NCI-H2196 treated with DMSO at 0.1 percent for 48 hours (cell line): ENCODE measurements around the gene STK39.

Experiments used
- DNase-seq: peaks from one replicate; lab custom pipeline; 2025; ENCODE audit not compliant: unreplicated experiment; lab: John Stamatoyannopoulos, UW

Gene STK39

DNA sequence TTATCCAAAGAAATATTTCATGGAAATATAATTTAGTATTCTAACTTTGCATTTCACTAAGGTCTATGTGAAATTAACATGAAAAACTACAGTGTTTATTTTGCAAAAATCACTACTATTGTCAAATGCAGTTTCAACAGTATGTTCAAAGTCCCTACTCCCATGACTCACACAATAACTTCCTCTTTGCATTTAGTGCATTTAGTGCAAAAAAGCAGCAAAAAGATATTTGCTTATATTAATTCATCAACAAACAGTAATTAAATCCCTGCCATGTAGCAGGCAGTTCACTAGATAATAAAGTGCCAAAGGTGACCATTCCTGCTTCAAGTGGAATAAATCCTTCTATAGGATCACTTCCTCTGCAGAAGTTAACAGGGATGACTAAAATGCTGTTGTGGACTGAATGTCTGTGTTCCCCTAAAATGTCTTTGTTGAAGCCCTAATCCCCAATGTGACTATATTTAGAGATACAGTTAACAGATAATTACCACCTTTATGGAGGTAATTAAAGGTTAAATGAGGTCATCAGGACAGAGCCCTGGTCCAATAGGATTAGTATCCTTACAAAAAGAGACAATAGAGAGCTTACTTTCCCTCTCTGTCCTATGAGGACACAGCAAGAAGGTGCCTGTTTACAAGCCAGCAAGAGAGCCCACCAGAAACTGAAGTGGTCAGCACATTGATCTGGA, 61.7 kb downstream of the STK39 start:
- DNase-seq, result no peak

DNA sequence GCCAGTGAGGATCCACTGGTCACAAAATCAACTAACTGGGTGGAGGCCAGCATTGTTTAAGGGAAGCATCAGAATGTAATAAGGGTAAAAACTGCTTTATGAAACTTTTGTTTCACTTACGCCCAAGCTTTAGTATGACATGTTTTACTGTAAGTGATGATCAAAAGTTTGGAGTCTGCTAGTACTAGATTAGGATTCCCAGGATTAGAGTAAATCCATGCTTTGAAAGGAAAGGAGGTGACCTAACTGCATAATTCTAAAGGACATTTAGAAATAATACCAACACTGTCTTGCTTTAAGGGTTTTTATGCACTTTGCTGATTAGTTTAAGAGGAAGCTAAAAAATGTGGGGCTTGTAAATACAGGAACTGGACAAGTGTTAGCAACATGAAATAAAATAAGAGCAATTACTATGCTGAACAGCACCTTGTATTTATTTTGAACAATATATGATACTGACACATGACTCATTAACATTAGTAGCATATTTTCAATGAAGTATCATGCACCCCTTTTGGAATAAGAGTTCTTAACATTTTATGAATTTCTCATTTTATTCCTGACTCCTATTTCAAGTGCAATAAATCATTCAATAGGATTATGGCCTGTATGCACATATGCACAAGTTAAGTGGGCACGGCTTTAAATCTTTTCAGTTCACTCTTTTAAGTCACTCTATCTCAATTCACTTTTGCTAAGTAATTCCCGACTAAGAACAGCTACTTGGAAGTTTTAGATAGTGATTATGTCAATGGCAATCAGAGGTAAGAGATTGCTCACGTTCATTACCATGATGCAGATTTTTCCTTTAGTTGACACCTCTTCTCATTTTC, 62.5 kb downstream of the STK39 start:
- no peak for DNase-seq

DNA sequence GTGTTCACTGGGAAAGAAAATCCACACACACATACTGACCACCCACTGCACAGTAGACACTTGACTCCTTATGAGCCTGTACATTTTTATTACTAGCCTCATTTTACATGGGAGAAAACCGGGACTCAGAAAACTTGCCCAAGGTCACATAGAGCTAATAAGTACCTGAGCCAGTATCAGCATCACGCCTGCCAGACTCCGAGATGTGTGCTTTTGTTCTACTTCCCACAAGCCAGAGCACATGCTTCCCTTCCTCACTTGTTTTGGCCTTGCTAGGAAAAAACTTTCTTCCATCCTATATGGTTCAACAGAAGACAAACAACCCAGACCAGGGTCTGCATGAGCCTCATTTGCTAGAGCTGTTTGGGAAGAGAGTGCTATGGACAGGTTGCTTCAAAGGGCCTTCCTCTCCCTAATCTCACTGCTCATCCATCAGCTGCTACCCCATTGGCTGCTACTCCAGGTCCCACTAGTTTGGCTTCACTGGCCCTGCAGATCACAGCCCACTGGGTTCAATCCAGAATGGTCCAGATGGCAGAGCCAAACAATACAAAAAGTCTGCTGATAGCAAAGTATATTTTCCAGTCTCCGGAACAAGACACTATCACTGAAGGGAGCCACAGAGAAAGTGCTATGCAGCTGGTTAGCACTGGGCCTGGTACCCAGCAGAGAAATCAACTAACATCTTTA, 63.9 kb downstream of the STK39 start:
- no peak for DNase-seq

DNA sequence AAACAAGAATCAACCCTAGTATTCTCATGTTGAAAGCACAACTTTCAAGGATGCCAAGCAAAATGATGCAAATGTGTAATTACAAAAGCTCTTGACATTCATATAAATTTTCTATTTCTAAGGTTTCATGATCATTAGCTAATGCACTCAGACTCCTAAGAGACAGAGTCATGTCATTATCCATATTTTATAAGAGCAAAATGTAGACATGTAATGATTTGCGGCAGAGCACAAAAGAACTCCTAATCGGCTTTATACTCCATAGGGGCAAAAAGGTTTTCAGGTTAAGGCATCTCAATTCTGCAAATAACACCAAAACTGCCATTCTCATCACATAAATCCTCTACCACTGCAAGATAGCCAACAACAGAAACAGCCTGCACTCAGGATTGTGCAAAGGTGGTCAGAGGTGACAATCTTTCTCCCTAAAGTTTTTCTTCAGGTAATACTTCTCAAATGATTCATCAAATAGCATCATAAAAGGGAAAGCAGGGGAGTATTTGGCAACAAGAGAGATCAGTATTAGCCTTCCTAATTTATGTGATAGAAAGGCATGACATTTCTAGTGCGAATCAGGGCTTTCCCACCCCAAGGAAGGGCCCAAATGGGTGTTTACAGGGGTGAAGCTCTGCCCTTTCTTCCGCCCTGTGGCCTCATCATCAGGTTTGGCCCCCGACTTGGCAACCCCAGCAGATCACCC, 64.7 kb downstream of the STK39 start:
- DNase-seq, result no peak

DNA sequence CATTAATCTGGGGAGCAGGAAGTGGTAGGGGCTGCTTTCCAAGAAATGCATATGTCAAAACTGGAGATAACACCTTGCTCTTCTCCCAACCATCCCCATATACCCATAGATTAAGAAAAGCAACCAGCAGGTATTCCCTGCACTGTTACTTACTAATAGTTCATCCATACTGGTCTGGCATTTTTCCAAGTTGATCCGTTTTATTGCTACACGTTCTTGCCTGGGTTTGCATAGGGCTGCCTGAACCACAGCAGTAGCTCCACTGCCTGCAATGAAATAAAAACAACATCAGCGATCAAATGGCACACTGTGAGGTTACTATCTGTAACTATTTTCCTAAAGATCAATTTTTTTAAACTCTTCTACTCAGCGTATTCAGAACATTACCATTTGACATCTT, 65.6 kb downstream of the STK39 start:
- no peak for DNase-seq

DNA sequence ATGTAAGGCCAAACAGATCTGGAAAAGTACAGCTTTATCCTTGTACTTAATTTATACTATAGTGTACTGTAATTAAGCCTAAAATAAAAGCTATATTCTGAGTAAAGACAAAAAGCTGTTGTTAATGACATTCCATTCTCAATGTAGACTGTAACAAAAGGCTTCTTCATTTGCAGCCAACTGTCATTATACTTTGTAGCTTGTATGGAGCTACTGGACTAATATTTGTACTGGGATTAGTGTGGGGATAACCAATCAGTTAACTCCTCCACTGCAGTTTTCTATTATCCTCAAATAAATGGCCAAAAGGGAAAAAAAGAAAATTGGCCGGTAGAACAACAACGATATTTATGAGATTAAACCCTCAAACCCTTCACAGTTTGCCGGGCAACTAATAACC, 66.5 kb downstream of the STK39 start:
- no peak for DNase-seq

DNA sequence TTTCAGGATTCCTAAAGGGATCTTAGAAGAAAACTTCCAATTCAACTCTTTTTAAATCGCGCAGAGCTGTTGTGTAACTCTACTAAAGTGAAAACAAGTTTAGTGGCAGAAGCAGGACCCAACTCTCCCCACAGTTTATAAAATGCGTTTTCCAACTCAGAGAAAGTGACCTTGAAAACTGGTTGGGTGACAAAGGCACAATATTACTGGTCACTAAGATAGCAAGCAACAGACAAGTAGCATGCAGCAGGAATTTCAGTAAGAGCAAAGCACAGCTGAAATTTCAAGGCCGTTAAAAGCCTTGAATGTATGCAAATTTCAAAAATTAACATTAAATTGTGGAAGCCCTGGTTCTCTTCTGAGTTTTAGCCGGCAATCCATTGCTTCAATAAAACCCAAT, 66.9 kb downstream of the STK39 start:
- no peak for DNase-seq

DNA sequence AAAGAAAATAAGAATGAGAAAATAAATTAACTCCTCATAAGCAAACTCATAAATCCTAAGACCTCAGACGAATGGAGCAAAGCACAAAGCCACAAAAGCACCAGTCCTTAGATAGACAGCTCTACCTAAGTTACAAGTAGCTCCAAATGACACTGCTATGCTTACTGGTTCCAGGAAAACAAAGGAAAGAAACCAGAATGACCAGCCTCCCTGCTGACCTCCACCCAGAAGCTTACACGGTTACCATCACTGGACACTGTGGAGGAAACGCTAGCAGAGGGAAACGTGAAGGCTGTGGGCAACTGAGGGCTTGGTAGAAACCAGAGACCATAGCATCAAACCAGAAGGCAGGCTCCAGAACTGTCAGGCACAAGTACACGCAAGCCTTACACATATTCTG, 67.8 kb downstream of the STK39 start:
- DNase-seq, result no peak

DNA sequence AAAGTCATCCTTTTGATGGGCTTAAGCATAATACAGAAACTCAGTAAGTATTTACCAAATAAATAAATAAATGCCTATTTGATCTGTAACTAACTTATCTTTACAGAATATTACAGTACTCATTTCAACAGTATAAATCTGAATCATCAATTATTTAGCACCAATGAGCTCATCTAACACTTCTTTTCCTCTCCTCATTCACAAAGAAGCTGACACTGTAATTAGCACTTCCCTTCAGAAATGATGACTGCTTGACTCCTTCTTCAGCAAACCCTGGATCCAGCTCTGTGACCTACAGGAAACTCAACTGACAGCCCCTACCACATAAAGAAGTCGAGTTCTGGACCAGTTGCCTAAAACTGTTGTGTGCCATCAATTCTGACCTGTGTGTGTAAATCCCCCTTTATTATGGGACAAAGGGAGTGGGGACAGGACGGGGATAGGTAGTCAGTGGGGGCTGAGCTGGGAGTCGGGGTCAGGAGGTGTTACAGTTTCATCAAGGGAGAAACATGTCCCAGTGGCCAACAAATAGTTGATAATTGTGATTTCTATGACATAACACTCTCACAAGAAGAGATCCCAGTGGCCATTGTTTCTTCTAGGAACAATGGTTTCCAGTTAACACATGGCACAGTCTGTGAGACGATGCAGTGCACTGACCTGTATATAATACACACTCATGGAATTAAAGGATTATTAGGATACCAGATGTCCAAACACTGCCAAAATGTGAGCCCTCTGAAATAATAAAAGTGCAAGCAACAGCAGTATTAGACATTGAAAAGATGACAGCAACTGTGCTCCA, 68.7 kb downstream of the STK39 start:
- no peak for DNase-seq

DNA sequence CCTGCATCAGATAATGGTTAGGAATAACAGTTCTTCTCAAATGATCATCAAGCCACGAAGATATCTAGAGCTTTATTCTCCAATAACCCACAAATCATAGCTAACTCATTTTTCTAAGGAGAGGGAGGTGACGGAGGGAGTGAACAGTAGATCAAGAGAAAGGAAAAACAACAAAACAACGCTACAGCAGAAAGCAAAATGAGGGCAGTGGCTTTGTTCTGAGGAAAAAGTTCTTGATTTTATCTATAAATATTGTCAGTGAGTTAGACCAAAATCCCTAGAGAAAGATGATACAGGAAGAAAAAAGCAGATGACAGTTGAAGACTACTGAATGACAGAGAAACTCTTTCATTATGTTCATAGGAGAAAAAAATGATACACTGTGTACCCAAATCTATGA, 71.0 kb downstream of the STK39 start:
- DNase-seq, result no peak

DNA sequence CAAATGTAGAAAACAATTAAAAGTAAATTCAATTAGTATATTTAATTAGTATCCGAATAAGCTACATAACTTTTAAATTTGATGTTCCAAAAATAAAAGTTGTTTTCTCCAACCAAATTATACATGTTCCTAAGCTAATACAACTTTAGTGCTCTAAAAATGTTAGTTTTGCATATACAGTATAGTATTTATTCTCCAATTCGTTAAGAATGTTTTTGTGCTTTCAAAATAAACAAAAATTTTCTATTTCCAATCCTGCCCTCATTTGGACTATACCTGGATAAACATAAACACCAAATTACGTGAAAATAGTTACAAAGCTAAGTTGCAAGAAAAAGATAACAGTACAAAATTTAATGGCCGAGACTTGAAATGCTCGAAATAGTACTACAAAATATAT, 71.9 kb downstream of the STK39 start:
- no peak for DNase-seq

DNA sequence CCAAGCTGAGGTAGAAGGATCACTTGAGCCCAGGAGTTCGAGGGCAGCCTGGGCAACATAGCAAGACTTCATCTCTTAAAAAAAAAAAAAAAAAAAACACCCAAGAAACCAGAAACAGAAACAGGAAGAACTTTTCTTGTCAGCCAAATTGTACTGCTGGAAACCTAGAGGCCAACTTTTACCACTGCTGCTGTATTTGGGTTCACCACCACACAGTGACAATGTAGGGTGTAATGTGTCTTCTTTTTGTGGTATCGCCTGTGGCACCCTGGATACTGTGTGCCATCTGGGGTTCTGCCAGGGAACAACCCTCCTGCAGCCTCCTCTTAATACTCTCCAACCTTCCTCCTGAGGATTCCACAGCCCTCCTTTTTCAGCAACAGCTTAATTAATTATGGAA, 72.6 kb downstream of the STK39 start:
- DNase-seq, result no peak

DNA sequence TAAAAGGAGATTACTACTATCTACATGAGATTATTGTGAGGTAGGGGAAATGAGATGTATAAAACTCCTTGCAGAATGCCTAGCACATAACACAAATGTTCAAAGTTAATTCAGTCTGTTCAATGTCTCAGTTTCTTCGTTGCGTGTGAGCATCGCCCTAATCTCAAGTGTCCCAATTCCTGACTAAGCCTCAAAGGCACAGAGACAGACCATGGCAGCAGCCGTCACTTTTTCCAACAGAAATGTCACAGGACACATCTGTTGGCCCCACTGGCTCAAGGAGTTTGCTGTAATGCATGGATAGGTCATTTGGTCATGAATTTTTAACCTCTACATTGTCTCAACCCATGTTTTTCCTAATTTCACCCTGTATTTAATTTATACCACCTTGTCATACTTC, 75.3 kb downstream of the STK39 start:
- no peak for DNase-seq

DNA sequence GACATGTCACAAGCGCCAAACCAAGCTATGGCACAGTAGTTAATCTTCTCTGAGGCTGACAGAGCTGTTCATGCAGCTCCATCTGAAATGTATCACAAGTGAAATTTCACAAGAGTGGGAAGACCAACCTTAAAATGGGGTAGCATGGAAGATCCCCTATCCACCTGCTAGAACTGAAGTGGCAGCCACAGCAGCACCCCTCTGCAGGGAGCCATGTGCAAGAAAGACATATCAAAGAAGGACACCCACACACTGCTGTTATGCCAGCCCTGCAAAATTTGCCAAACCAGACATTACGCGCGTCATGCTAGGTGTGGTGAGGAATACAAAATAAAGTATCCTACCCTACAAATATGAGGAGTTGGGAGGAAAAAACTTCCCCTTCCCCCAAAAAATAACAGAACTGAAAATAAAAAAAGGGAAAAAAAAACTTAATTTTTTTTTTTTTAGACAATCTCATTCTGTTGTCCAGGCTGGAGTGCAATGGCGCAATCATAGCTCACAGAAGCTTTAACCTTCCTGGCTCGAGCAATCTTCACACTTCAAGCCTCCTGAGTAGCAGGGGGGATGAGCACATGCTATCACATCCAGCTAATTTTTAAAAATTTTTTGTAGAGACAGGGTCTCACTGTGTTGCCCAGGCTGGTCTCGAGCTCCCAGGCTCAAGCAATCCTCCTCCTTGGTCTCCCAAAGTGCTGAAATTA, 76.2 kb downstream of the STK39 start:
- DNase-seq, result no peak

DNA sequence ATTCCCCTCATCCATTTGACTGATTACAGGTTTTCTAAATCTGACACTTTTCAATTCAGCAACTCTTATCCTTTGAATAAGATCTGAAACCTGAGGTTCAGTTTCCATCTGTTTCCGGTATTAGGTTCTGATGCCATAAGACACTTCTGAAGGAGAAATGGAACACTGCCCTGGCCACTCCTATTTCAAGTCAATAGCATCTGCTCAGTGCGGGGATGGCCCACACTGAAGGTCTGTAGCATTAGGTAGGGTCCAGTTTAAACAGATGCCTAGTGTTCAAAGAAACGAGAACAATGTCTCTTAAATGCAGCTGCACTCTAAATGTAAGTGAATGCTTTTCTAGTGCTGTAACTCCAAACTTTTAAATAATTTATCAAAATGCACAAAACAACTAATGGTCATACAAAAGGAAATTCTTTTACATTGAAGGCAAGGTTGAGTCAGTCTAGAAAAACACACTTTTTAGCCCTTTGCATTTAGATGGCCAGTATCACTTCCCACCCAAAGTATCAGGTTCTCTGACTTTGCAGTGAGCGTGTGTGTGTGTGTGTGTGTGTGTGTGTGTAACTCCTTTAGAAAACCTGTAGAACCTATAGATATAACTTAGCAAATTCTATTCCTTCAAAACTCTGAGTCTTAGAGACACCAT, 78.2 kb downstream of the STK39 start:
- DNase-seq, result no peak

DNA sequence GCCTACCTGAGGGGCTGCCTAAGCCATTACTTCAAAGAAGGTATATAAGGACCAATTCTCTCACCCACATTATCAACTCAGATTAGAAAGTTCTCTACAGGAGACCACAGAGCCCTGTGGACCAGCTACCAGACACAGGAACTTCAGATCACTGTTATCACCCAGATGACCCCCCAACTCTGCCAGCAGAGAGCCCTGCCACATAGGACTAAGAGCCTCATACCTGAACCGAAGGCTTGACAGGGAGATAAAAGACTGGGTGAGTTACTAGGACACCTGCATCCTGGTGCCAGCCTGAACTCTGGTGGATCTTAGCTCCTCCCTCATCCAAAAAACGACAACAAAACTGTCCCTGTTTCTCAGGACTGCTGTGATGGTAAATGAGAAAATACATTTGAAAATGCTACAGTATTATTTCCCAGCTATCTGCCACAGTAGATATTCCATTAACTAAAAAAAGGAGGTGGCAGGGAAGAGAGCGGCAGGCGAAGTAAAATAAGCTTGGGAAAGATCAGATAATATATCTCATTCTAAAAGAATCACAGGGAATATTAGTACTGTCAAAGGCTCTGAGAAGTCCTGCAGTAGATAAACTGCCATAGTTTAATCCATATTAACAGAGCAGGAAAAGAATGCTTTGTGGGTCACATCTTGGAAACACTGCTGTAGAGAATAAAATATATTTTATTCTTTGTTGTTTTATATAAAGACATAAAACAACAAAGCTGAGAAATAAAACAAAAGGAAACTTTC, 79.7 kb downstream of the STK39 start:
- no peak for DNase-seq

DNA sequence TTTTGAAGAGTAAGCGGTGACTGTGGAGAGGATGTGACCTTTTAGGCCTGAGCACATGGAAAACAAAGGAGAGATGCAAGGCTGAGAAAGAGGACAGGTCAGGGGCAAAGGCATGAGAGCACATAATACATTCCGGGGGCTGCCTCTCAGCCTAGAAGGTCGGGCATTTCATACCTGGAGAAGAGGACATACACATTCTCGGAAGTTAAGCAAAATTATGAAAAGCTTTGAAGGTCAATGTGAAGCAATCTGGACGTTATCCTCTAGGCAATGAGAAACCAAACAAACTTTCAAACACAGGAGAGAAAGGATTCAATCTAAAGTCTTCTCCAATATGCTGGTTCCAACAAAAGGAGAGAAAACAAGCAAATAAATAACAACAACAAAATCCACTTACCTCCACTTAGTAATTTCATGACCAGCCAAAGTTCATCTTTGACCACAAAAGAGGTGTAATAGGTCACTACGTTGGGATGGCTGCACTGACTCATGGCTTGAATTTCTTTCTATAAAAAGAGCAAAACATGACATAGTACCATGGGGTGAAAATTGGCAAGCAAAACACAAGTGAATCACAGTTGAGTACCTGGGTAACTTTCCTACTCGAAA, 80.4 kb downstream of the STK39 start:
- DNase-seq, result no peak
